ENCODE data around the gene PCSK9. TPM values are rescaled to one million over a fixed set of nuclear protein-coding genes. Genes with fewer than 3 reads are reported as not detected.

The PCSK9 gene
- total RNA-seq, 2 experiments from 2014 or later: not detected

- Mint-ChIP-seq H3K4me3 (no peak overlapping the region), H3K36me3 (ENCODE audit: low read depth) (no peaks in the 10 kb centered on the region), H3K27ac (no peak overlapping the region), H3K9me3 (no peaks in the 10 kb centered on the region), H3K4me1 (peaks cover 11% of the 10 kb centered on the region), H3K27me3 (no peaks in the 10 kb centered on the region)
- POLR2A ChIA-PET: no interaction called here
- CTCF ChIA-PET: interaction anchor here (0.6 to 1.2 kb wide), 5 partner anchors 9 to 45 kb away, joined by 3 to 5 read pairs (median 4); no protein-coding TSS in a partner anchor
- DNase-seq: no peak
These were observed 20.2 kb downstream of the PCSK9 start for GRCh38 chr1:55059302-55060132.

DNA sequence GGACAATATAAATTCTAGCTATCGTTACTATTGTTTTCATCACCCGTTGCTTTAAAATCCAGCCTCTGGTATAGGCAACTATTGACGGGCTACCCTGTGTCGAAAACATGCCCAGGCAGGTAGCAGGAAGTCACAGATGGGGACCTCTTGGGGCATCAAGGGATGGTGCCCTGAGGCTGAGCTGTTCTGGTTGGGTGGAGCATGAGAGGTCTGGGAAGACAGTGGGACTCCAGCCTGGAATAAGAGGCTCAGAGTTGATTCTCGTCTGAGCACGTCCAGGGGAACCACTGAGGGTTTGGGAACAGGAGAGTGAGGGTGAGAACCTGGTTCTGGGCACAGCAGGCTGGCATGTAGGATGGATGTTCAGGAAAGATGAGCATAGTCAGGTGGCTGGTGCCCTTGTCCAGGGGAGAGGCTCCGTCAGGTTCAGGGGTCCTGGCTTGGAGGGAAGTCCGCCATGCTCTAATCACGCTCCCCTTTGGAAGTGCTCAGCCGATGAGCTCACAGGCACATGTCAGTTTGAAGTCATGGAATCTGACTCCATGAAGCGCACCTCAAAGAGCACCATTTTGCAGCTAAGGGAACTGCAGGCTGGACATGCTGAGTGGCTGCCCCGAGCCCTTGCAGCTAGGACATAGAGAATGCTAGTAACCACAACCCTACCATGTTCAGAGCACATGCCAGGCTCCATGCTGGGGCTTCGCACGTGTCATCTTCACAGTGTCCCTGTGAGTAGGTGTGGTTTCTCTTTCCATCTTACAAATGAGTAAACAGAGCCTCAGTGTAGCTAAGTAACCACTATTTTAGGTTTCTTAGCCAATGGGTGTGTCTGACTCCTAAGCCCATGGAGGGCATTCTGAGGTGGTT is 21.0 kb downstream of the PCSK9 start:
- Mint-ChIP-seq H3K9me3 (no peaks in the 10 kb centered on the region), H3K27ac (peak overlapping the region; percentile 33), H3K36me3 (ENCODE audit: low read depth) (no peaks in the 10 kb centered on the region), H3K27me3 (no peaks in the 10 kb centered on the region), H3K4me1 (peaks cover 11% of the 10 kb centered on the region), H3K4me3 (no peak overlapping the region)
- no peak for DNase-seq
- ChIA-PET CTCF (interaction anchor here (0.6 to 1.3 kb wide), 6 partner anchors 8 to 46 kb away, joined by 3 to 5 read pairs (median 4); no protein-coding TSS in a partner anchor), POLR2A (no interaction called here)

GRCh38 chr1:55061000-55061705 is 21.8 kb downstream of the PCSK9 start:
- Mint-ChIP-seq H3K27ac (no peak overlapping the region), H3K36me3 (ENCODE audit: low read depth) (peaks cover 3% of the 10 kb centered on the region), H3K4me3 (no peak overlapping the region), H3K27me3 (no peaks in the 10 kb centered on the region), H3K9me3 (no peaks in the 10 kb centered on the region), H3K4me1 (peaks cover 11% of the 10 kb centered on the region)
- ChIA-PET POLR2A (no interaction called here), CTCF (interaction anchor here (1.3 kb wide), 1 partner anchor 13 kb away, joined by 4 read pairs; no protein-coding TSS in a partner anchor)
- DNase-seq: no peak

GRCh38 chr1:55061706-55062321 is 22.5 kb downstream of the PCSK9 start:
- no peak overlapping the region for H3K4me3 Mint-ChIP-seq
- POLR2A ChIA-PET: no interaction called here
- no peaks in the 10 kb centered on the region for H3K9me3 Mint-ChIP-seq
- H3K27ac Mint-ChIP-seq: no peak overlapping the region
- peaks cover 11% of the 10 kb centered on the region for H3K4me1 Mint-ChIP-seq
- H3K27me3 Mint-ChIP-seq: no peaks in the 10 kb centered on the region
- H3K36me3 Mint-ChIP-seq (ENCODE audit: low read depth): peaks cover 5% of the 10 kb centered on the region
- CTCF ChIA-PET: interaction anchor here (1.3 kb wide), 1 partner anchor 13 kb away, joined by 4 read pairs; no protein-coding TSS in a partner anchor
- no peak for DNase-seq

- no peaks in the 10 kb centered on the region for H3K9me3 Mint-ChIP-seq
- CTCF ChIA-PET: interaction anchor here (1.2 to 1.5 kb wide), 2 partner anchors 41 to 67 kb away, joined by 3 to 4 read pairs; no protein-coding TSS in a partner anchor
- DNase-seq: no peak
- POLR2A ChIA-PET: no interaction called here
- peaks cover 11% of the 10 kb centered on the region for H3K4me1 Mint-ChIP-seq
- no peak overlapping the region for H3K4me3 Mint-ChIP-seq
- H3K27ac Mint-ChIP-seq: no peak overlapping the region
- H3K36me3 Mint-ChIP-seq (ENCODE audit: low read depth): peaks cover 12% of the 10 kb centered on the region
- H3K27me3 Mint-ChIP-seq: no peaks in the 10 kb centered on the region
These were observed 23.6 kb downstream of the PCSK9 start for GRCh38 chr1:55062801-55063576.

GRCh38 chr1:55063577-55063942 is 24.2 kb downstream of the PCSK9 start:
- H3K4me1 Mint-ChIP-seq: peaks cover 11% of the 10 kb centered on the region
- peaks cover 15% of the 10 kb centered on the region for H3K36me3 Mint-ChIP-seq (ENCODE audit: low read depth)
- no peak overlapping the region for H3K27ac Mint-ChIP-seq
- DNase-seq: no peak
- ChIA-PET CTCF (interaction anchor here (1.2 to 1.5 kb wide), 2 partner anchors 42 to 67 kb away, joined by 3 to 4 read pairs; no protein-coding TSS in a partner anchor), POLR2A (no interaction called here)
- H3K27me3 Mint-ChIP-seq: no peaks in the 10 kb centered on the region
- H3K4me3 Mint-ChIP-seq: no peak overlapping the region
- no peaks in the 10 kb centered on the region for H3K9me3 Mint-ChIP-seq

GRCh38 chr1:55064071-55064581 is 24.8 kb downstream of the PCSK9 start:
- Mint-ChIP-seq H3K36me3 (ENCODE audit: low read depth) (peaks cover 21% of the 10 kb centered on the region), H3K9me3 (no peaks in the 10 kb centered on the region), H3K4me1 (peaks cover 11% of the 10 kb centered on the region), H3K4me3 (no peak overlapping the region), H3K27me3 (no peaks in the 10 kb centered on the region), H3K27ac (no peak overlapping the region)
- DNase-seq: no peak
- ChIA-PET CTCF (interaction anchor here (1.2 to 1.5 kb wide), 2 partner anchors 42 to 68 kb away, joined by 3 to 4 read pairs; no protein-coding TSS in a partner anchor), POLR2A (no interaction called here)

GRCh38 chr1:55064861-55065263 is 25.5 kb downstream of the PCSK9 start:
- POLR2A ChIA-PET: no interaction called here
- no peaks in the 10 kb centered on the region for H3K27me3 Mint-ChIP-seq

GRCh38 chr1:55065648-55066047 is 26.3 kb downstream of the PCSK9 start:
- CTCF ChIA-PET: no interaction called here
- Mint-ChIP-seq H3K9me3 (no peaks in the 10 kb centered on the region), H3K27me3 (no peaks in the 10 kb centered on the region), H3K4me1 (peaks cover 4% of the 10 kb centered on the region), H3K4me3 (no peak overlapping the region), H3K27ac (no peak overlapping the region), H3K36me3 (ENCODE audit: low read depth) (peaks cover 31% of the 10 kb centered on the region)
- no peak for DNase-seq
- POLR2A ChIA-PET: no interaction called here

More at GRCh38 chr1:55064861-55065263, 25.5 kb downstream of the PCSK9 start:
- H3K9me3 Mint-ChIP-seq: no peaks in the 10 kb centered on the region
- no peak for DNase-seq
- CTCF ChIA-PET: no interaction called here
- H3K27ac Mint-ChIP-seq: no peak overlapping the region
- H3K4me3 Mint-ChIP-seq: no peak overlapping the region
- H3K4me1 Mint-ChIP-seq: peaks cover 11% of the 10 kb centered on the region
- peaks cover 23% of the 10 kb centered on the region for H3K36me3 Mint-ChIP-seq (ENCODE audit: low read depth)

DNA sequence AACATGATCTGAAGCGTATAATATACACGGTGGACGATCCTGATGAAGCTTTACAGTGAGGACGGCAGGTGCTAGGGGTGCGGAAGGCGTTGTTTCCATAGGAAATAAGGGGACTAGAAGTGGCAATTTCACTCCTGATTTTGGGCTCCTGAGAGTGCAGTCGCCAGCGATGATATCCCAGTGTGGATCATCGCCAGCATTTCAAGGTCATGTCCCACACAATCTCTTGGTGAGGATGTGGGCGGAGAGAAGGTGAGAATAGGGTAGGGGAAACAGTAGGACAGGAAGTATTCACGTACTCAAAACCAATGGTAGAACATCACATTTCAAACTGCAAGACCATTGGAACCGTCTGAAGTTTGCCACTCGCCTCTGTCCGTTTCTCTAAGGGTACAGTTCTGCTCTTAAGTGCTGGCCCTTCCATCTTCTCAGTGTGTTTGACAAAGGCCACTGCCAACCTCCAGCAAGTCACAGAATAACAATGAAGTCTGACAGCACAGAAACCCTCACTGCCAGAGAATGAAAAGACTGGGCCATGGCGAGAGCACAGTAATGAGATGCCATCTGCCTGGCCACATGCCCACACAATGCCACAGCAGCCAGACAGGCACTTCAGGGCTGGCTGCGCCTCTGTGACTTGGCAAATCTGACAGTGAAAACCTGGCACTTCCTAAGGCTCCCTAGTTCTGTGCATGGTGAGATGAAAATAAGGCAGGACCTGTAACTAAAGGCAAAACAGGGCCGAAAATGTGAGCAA is 27.9 kb downstream of the PCSK9 start:
- H3K36me3 Mint-ChIP-seq (ENCODE audit: low read depth): peaks cover 44% of the 10 kb centered on the region
- ChIA-PET CTCF (no interaction called here), POLR2A (no interaction called here)
- H3K9me3 Mint-ChIP-seq: no peaks in the 10 kb centered on the region
- H3K27me3 Mint-ChIP-seq: no peaks in the 10 kb centered on the region
- H3K27ac Mint-ChIP-seq: no peak overlapping the region
- H3K4me3 Mint-ChIP-seq: no peak overlapping the region
- peaks cover 3% of the 10 kb centered on the region for H3K4me1 Mint-ChIP-seq
- no peak for DNase-seq

- Mint-ChIP-seq H3K4me3 (no peak overlapping the region), H3K9me3 (no peaks in the 10 kb centered on the region), H3K36me3 (ENCODE audit: low read depth) (peaks cover 51% of the 10 kb centered on the region), H3K4me1 (peaks cover 9% of the 10 kb centered on the region), H3K27ac (no peak overlapping the region), H3K27me3 (no peaks in the 10 kb centered on the region)
- CTCF ChIA-PET: interaction anchor here (1.1 kb wide), 1 partner anchor 8 kb away, joined by 4 read pairs; no protein-coding TSS in a partner anchor
- no peak for DNase-seq
- POLR2A ChIA-PET: no interaction called here
These were observed 28.6 kb downstream of the PCSK9 start for GRCh38 chr1:55067914-55068313.

Measured in activated CD4-positive, alpha-beta T cell treated with anti-CD3 and anti-CD28 coated beads, Interleukin-2, amount 10 ng/mL, durations not matched to agents 7 days and 5 days (primary cell).